A549 treated with RU486 at 1 μM for 4 hours (cell line): ENCODE data around the gene SH3BP5. TPM values are rescaled to one million over a fixed set of nuclear protein-coding genes. Genes with fewer than 3 reads are reported as not detected.

Experiments
- total RNA-seq: library from RNA; stranded (reverse); fragments of 200-300 nt; extraction: Qiagen RNA extraction; gene quantifications from 5 replicates; pipeline ENCODE4 v1.2.3, GENCODE V29; 2022; ENCODE audit warnings: low read depth

Gene SH3BP5, protein sequence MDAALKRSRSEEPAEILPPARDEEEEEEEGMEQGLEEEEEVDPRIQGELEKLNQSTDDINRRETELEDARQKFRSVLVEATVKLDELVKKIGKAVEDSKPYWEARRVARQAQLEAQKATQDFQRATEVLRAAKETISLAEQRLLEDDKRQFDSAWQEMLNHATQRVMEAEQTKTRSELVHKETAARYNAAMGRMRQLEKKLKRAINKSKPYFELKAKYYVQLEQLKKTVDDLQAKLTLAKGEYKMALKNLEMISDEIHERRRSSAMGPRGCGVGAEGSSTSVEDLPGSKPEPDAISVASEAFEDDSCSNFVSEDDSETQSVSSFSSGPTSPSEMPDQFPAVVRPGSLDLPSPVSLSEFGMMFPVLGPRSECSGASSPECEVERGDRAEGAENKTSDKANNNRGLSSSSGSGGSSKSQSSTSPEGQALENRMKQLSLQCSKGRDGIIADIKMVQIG
- total RNA-seq = 18.5 to 22.0 TPM (median 20.1 TPM) in 5 replicates

DNA sequence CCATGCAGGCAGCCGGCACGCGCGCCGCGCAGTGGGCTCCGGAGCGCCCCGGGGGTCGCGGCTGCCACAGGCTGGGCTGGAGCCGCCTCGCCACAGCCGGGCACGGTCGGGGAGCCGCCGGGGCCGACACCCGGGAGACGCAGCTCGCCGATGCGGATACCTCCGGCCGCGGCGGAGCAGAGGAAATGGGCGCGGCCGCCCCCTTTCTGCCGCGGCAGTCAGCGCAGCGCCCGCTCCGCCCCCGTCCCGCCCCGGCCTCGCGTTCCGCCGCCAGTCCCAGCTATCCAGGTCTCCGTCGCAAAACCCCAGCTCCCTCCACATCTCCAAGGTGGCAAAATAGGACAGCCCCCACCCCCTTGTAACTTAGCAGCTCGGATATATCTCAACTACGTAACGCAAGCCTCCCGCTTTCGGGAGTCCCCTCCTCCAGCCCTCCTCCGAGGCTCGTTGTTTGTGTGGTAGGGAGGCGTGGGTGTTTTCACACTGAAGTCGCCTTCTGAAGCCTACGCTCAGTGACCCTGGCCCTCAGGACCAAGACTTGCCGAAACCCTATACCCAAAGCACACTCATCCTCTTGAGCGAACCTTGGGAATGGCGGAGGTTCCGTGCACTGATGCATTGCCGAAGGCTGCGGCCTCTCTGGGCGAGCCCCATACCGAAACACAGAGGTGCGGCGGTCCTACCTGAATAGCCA, at the start of gene SH3BP5:
SH3BP5 (minus strand) TSS at position 182 of the 694 bp plus-strand sequence; CDS start at position 4, 178 bp downstream.

DNA sequence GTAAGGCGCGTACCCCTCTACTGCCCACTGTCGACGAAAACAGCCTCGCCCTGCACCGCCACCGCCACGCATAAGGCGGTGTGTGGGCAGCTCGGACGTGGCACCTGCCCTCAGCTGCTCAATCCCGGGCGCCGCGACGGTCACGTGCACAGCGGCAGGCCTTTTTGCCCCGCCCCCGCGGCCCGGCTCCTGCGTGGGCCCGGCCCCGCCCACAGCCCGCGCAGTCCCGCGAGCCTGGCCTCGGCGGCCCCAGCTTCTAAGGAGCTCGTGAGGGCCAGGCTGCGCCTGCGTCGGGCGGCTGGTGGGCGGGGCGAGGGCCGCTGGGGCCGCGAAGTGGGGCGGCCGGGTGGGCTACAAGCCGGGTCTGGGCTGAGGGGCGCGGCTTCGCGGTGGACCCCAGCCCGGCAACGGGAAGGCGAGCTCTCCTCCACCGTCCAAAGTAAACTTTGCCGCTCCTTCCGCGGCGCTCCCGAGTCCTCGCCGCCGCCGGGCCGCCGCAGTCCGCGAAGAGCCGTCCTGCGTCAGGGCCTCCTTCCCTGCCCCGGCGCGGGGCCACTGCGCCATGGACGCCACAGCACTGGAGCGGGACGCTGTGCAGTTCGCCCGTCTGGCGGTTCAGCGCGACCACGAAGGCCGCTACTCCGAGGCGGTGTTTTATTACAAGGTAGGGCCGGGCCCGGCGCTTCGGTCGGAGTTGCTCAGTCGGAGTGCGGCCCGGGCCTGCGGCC, 126.3 kb downstream of the SH3BP5 start, which contains the start of gene CAPN7:
CAPN7 (plus strand) TSS at position 313 of the 728 bp plus-strand sequence; CDS start at position 563, 250 bp downstream.

Other genes starting within 250 kb of the SH3BP5 start
- 6.5 to 10.5 TPM (median 10.0 TPM) in 5 replicates for gene RBSN, start 233.4 kb downstream of the SH3BP5 start, total RNA-seq
- gene CAPN7, start 126.3 kb downstream of the SH3BP5 start, total RNA-seq = 15.6 to 27.4 TPM (median 24.1 TPM) in 5 replicates
- 19.4 to 31.8 TPM (median 27.6 TPM) in 5 replicates for gene METTL6, start 95.0 kb upstream of the SH3BP5 start, total RNA-seq
- 11.6 to 17.4 TPM (median 16.0 TPM) in 5 replicates for gene EAF1, start 95.0 kb upstream of the SH3BP5 start, total RNA-seq
- gene COLQ, start 189.1 kb upstream of the SH3BP5 start, total RNA-seq = 0.19 to 0.53 TPM (median 0.36 TPM) in 5 replicates